T-helper 17 cell (primary cell): ENCODE data around the gene TLR3. TPM values are rescaled to one million over a fixed set of nuclear protein-coding genes. Genes with fewer than 3 reads are reported as not detected.
"Not testable (repeated sequence)": the region's sequence is repeated elsewhere in the genome, so short reads cannot be mapped to it uniquely, and the experiment has no call there.

ENCODE experiments used
- ATAC-seq: fragments of 150-1000 bp; cut with Tn5 transposase; 2 replicates; pipeline ENCODE4 v1.10.0; 2021; ENCODE audit warnings: mild to moderate bottlenecking, moderate library complexity
- DNase-seq, 3 donors: peaks; one replicate each; pipeline versions ENCODE4 v3.0.0 to v3.0.0-alpha.2; 2020 to 2021
- H3K9me3 ChIP-seq: one replicate; pipeline ENCODE4 v1.7.0; 2013; ENCODE audit warnings: low read length, mild to moderate bottlenecking; ENCODE audit not compliant: control insufficient read depth, poor library complexity, severe bottlenecking
- H3K27ac Mint-ChIP-seq: one replicate; pipeline ENCODE4 v1.8.0; 2022; ENCODE audit warnings: mild to moderate bottlenecking, moderate library complexity, mixed read lengths
- H3K27me3 Mint-ChIP-seq: one replicate; pipeline ENCODE4 v1.8.0; 2022; ENCODE audit warnings: mixed read lengths
- H3K36me3 Mint-ChIP-seq: one replicate; pipeline ENCODE4 v1.8.0; 2022; ENCODE audit warnings: low read depth, mixed read lengths
- H3K4me1 Mint-ChIP-seq: one replicate; pipeline ENCODE4 v1.8.0; 2022; ENCODE audit warnings: mild to moderate bottlenecking, mixed read lengths
- H3K4me3 Mint-ChIP-seq: one replicate; pipeline ENCODE4 v1.8.0; 2022; ENCODE audit warnings: mild to moderate bottlenecking, moderate library complexity, mixed read lengths
- total RNA-seq, 4 donors: library from RNA in 2 of 4; stranded (reverse) in 2 of 4; gene quantifications; one replicate each; pipeline ENCODE4 v1.2.3 and lab custom pipeline; 2022 to 2026

TLR3 gene
- total RNA-seq, 2 donors from 2014 or later, result 0.55 to 1.5 TPM

DNA sequence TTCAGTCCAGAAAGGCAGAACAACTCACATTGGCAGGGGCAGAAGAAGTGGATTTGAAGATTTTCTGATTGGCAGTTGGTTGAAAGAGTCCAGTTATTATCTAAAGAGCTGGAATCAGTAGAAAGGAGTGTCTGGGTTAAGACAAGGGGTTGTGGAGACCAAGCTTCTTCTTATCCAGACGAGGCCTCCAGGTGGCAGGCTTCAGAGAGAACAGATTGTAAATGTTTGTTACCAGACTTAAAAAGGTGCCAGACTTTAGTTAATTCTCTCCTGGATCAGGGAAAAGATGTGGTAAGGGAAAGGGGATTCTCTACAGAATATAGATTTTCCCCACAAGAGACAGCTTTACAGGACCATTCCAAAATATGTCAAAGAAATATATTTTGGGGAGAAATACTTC is 36.7 kb upstream of the TLR3 start:
- H3K4me1 Mint-ChIP-seq, result no peaks in the 10 kb centered on the region
- peaks cover 67% of the 10 kb centered on the region for H3K27me3 Mint-ChIP-seq
- no peaks in the 10 kb centered on the region for H3K9me3 ChIP-seq
- no peak for DNase-seq
- H3K36me3 Mint-ChIP-seq, result peaks cover 4% of the 10 kb centered on the region
- no peak overlapping the region for H3K27ac Mint-ChIP-seq
- ATAC-seq, result no peak
- no peak overlapping the region for H3K4me3 Mint-ChIP-seq

DNA sequence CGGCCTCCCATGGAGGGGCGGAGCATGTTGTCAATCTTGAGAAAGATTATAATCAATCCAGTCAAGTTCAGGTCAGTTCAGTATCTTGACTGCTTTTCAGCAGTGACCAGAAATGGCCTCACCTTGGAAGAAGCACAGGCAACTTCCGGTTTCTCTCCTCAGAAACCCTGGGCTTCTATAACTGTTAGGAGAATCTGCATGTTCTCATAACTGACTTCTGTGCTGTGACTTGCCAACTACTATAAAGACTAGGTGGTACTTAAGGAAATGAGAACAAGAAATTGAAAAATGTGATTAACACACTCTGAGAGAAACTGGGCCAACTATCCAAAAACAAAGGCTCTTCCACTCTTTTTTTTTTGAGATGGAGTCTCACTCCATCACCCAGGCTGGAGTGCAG is 35.9 kb upstream of the TLR3 start:
- ATAC-seq (no peak), DNase-seq (no peak)
- Mint-ChIP-seq H3K4me3 (no peak overlapping the region), H3K4me1 (no peaks in the 10 kb centered on the region), H3K36me3 (peaks cover 4% of the 10 kb centered on the region), H3K27me3 (peaks cover 70% of the 10 kb centered on the region), H3K27ac (no peak overlapping the region)
- no peaks in the 10 kb centered on the region for H3K9me3 ChIP-seq

DNA sequence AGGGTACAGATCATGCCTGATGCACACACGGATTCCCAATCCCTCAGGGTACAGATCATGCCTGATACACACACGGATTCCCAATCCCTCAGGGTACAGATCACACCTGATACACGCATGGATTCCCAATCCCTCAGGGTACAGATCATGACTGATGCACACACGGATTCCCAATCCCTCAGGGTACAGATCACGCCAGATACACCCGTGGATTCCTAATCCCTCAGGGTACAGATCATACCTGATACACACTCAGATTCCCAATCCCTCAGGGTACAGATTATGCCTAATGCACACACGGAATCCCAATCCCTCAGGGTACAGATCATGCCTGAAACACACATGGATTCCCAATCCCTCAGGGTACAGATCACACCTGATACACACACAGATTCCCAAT is 34.3 kb upstream of the TLR3 start:
- not testable (repeated sequence) for H3K36me3 Mint-ChIP-seq, H3K27ac Mint-ChIP-seq, DNase-seq, ATAC-seq, H3K4me1 Mint-ChIP-seq, H3K4me3 Mint-ChIP-seq, H3K9me3 ChIP-seq
- H3K27me3 Mint-ChIP-seq, result peaks cover 67% of the 10 kb centered on the region

DNA sequence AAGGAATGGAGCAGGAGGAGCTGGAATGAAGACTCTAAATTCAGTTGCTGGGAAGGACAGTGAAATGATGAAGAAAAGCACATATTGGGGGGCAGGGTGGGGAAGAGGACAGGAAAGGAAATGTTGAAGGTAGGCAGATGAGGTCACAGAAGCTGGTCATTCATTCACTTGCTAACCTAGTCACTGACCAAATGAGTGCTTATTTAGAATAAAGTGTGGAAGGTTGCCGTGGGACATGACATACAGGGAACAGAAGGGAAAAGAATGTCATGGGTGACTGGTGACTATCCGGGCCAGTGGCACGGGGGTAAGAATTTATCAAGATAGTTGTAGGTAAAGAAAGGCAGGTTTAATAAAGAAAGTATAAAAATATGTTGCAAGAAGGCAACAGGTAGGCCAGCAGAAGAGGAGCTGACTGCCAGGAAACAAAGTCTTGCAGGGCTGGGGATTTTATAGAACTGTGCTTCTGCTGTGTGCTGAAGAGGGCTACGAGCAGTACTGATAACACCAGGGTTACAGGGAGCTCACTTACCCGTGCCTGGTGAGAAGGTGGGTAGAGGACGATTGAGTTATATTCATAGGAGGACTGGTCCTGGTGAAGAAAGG is 31.9 kb upstream of the TLR3 start:
- Mint-ChIP-seq H3K27me3 (peaks cover 54% of the 10 kb centered on the region), H3K36me3 (peaks cover 3% of the 10 kb centered on the region), H3K27ac (no peak overlapping the region), H3K4me1 (peaks cover 3% of the 10 kb centered on the region), H3K4me3 (no peak overlapping the region)
- H3K9me3 ChIP-seq, result no peaks in the 10 kb centered on the region
- DNase-seq (no peak), ATAC-seq (no peak)

DNA sequence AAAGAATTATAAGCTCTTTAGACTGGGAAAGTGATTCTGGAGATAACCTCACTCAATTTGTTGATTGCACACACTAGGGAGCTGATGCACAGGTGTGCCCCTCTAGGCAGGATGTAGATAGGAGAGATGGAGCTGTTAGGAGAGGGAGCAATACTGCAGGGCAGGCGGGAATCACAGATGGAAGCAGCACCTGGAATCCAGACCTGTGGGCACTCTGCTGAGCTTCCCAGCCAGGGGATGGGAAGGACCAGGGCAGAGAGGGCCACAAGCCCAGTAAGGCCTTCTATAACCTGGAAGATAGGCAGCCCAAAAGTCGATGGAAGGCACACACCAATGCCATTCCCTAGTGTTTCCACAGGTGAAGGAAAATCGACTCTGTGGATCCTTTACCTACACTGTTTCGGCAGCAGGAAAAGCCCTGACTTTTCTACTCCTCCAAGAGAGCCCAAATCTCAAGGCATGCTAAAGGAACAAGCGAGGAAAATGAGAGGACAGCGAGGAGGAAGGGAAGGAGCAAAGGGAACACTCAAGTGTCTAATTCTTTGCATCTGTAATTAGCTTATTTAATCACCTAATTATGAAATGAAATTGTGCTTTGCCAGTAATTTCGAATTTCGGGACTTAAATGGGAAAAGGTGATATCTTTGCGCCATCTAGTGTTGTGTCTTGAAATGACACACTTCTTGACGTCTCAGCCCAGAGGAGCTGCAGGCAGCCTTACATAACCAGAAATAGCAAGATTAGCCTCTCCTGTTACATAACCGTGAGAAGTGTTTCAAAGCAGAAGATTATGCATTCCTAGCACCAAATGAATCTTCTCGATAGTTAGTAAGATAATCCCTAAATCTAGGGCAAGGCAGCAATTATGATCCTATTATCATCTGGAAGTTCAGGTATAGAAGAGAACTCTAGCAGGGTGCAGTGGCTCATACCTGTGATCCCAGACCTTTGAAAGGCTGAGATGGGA is 31.0 kb upstream of the TLR3 start:
- Mint-ChIP-seq H3K27ac (no peak overlapping the region), H3K36me3 (peaks cover 2% of the 10 kb centered on the region), H3K4me1 (peaks cover 3% of the 10 kb centered on the region), H3K27me3 (peaks cover 46% of the 10 kb centered on the region), H3K4me3 (no peak overlapping the region)
- no peaks in the 10 kb centered on the region for H3K9me3 ChIP-seq
- ATAC-seq, result peak; percentile 65
- no peak for DNase-seq

DNA sequence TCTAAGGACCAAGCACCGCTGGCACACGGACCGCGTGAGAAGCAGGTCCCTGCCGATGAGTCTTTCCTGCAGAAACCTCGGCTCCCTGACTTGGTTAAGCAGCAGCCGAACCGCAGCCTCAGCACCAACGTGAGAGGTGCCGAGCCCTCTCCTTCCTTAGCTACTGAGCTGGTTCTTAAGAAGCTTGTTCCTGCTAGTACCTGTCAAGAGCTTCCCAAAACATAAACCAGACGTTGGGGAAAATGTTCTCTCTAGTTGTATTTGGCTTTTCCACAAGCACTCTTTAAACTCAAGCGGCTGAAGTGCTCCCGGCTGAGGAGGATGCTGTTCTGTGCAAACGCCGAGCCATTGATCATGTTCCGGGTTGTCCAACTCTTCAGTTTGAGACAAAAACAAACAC is 29.3 kb upstream of the TLR3 start:
- H3K36me3 Mint-ChIP-seq, result peaks cover 2% of the 10 kb centered on the region
- peaks cover 45% of the 10 kb centered on the region for H3K27me3 Mint-ChIP-seq
- ATAC-seq (no peak), DNase-seq (no peak)
- peaks cover 3% of the 10 kb centered on the region for H3K4me1 Mint-ChIP-seq
- H3K4me3 Mint-ChIP-seq, result no peak overlapping the region
- no peaks in the 10 kb centered on the region for H3K9me3 ChIP-seq
- no peak overlapping the region for H3K27ac Mint-ChIP-seq

DNA sequence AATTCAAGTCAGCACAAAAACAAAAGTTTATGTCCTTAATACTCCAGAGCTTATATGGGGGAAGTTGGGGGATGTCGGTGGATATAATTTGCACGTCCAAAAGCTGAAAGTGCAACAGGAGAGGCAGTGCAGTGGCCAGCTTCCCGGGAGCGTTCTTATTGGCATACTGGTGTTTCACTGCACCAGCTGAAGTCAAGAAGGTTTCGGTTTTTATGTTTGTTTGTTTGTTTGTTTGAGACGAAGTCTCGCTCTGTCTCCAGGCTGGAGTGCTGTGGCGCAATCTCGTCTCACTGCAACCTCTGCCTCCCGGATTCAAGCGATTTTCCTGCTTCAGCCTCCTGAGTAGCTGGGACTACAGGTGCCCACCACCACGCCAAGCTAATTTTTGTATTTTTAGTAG is 28.6 kb upstream of the TLR3 start:
- Mint-ChIP-seq H3K4me1 (peaks cover 3% of the 10 kb centered on the region), H3K4me3 (no peak overlapping the region)
- H3K9me3 ChIP-seq, result no peaks in the 10 kb centered on the region

DNA sequence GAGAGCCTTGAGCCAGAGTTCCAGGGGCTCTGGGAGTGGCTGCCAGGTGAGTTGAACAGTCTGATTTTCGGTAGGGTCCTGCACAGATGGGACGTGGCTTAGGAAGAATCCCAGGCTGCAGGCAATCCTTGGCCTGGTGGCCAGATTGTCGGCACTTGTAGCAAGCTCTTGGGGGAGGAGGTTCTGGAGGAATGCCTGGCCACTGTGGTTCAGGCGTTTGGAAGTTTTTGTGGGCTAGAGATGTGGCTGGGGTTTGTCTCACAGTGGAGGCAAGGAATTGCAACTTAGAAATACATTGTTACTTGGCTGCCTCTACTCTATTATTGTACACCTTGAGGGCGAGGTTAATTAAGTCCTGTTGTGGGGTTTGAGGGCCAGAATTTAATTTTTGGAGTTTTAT is 21.5 kb upstream of the TLR3 start:
- H3K36me3 Mint-ChIP-seq, H3K4me1 Mint-ChIP-seq, ATAC-seq, H3K27ac Mint-ChIP-seq, H3K4me3 Mint-ChIP-seq, H3K9me3 ChIP-seq, H3K27me3 Mint-ChIP-seq, DNase-seq: not testable (repeated sequence)

More for the DNA sequence above, 28.6 kb upstream of the TLR3 start:
- ATAC-seq, result no peak
- DNase-seq, result no peak
- H3K27ac Mint-ChIP-seq, result no peak overlapping the region
- peaks cover 2% of the 10 kb centered on the region for H3K36me3 Mint-ChIP-seq
- peaks cover 45% of the 10 kb centered on the region for H3K27me3 Mint-ChIP-seq

DNA sequence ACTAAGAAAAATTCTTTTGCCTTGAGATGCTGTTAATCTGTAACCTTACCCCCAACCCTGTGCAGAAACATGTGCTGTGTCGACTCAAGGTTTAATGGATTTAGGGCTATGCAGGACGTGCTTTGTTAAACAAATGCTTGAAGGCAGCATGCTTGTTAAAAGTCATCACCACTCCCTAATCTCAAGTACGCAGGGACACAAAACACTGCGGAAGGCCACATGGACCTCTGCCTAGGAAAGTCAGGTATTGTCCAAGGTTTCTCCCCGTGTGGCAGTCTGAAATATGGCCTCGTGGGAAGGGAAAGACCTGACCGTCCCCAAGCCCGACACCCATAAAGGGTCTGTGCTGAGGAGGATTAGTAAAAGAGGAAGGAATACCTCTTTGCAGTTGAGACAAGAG is 18.8 kb upstream of the TLR3 start:
- H3K4me1 Mint-ChIP-seq, H3K36me3 Mint-ChIP-seq, H3K27ac Mint-ChIP-seq, H3K9me3 ChIP-seq, H3K4me3 Mint-ChIP-seq, DNase-seq, H3K27me3 Mint-ChIP-seq, ATAC-seq: not testable (repeated sequence)

DNA sequence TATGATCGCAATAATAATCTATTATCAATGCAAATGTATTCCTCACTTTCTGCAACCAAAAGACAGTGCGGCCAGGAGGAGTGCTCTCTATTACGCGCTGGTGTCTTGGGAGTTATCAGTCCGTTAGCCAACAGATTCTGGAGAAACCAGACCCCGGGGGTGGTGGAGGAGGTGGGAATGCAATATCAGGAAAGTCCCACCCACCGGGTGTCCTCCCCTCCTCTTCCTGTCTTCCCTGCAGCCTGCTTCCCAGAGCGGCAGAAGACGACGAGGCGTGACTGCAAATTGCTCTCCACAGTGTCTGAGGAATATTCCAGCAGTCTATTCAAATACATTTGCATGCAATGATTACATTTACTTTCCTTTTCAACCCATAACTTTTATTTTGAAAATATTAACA is 17.9 kb upstream of the TLR3 start:
- DNase-seq (no peak), ATAC-seq (no peak)
- Mint-ChIP-seq H3K4me3 (no peak overlapping the region), H3K27me3 (peaks cover 5% of the 10 kb centered on the region), H3K27ac (no peak overlapping the region), H3K36me3 (no peaks in the 10 kb centered on the region), H3K4me1 (no peaks in the 10 kb centered on the region)
- H3K9me3 ChIP-seq, result no peaks in the 10 kb centered on the region

DNA sequence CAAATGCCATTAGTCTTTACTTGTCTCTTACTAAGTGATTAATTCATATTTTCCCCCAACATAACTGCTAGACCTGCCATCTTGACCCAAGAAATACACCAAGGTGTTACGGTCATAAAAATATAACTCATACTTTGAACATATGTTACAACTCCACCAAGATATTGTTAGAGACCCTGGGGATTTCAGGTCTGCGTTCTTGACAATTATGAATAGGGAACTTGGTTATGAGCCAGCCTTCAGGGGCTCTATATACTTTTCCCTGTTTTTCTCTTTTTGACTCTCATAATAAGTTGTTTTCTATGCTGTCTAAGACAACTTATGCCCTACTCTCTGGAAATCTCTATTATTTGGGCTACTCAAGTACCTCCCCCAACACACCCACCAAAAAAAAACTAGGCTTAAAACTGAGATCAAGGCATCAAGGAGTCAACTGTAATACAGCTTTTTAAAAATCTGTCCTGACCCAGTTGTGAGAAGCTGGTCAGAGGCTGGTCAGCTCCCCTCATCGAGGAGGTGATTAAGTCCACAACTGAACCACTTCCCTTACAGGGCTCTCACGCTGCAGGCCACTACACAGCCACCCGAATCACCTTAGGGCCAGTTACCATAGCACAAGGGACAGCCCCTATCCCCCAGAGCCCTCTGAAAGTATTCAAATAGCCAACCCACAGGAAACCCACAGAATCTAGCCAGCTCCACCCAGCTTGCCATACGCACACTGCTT is 10.5 kb upstream of the TLR3 start:
- Mint-ChIP-seq H3K27me3 (peaks cover 9% of the 10 kb centered on the region), H3K27ac (peak overlapping the region; percentile 8), H3K4me3 (no peak overlapping the region), H3K36me3 (peaks cover 2% of the 10 kb centered on the region), H3K4me1 (peaks cover 8% of the 10 kb centered on the region)
- ATAC-seq, result peak; percentile 60
- DNase-seq, result no peak
- no peaks in the 10 kb centered on the region for H3K9me3 ChIP-seq

DNA sequence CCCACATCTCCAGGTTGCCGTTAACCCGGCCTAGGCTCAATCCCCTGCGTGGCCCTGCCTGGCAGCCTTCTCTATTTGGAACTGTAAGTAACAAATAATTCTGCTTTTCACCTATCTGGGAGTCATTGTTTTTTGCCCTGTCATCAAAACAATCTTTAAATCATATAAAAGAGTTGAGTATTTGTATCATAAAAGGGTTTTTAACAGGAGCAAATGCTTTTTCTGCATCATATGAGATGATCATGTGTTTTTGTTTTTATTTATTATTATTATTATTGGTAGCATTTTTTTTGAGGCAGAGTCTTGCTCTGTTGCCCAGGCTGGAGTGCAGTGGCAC is 10.0 kb upstream of the TLR3 start:
- ATAC-seq (no peak), DNase-seq (no peak)
- H3K27ac Mint-ChIP-seq, result peak overlapping the region; percentile 8
- H3K27me3 Mint-ChIP-seq, result peaks cover 9% of the 10 kb centered on the region
- H3K36me3 Mint-ChIP-seq, result peaks cover 2% of the 10 kb centered on the region
- no peaks in the 10 kb centered on the region for H3K9me3 ChIP-seq
- no peak overlapping the region for H3K4me3 Mint-ChIP-seq
- peaks cover 8% of the 10 kb centered on the region for H3K4me1 Mint-ChIP-seq

DNA sequence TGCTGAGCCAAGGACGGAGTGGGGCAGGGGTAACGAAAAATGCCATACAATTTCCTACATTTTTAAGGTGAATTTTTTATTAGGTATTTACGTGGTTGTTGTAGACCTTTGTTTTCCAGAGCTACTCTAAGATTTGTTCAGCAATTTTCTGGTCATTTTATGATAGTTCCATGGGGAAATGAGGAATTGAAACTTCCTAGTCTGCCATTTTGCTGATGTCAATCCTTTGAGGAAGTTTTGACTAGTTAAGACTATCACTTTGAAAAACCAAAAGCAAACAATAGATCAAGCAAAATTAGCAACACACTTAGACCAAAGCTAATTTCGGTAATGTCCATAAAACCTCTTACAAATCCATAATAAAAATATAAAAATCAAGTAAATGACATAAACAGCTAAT is 7.0 kb upstream of the TLR3 start:
- H3K27ac Mint-ChIP-seq, result no peak overlapping the region
- H3K9me3 ChIP-seq, result no peaks in the 10 kb centered on the region
- peaks cover 8% of the 10 kb centered on the region for H3K4me1 Mint-ChIP-seq
- H3K27me3 Mint-ChIP-seq, result peaks cover 21% of the 10 kb centered on the region
- ATAC-seq, result no peak
- DNase-seq, result no peak
- H3K4me3 Mint-ChIP-seq, result no peak overlapping the region
- H3K36me3 Mint-ChIP-seq, result peaks cover 2% of the 10 kb centered on the region
